ENCODE measurements around the gene TRPV4.

DNA sequence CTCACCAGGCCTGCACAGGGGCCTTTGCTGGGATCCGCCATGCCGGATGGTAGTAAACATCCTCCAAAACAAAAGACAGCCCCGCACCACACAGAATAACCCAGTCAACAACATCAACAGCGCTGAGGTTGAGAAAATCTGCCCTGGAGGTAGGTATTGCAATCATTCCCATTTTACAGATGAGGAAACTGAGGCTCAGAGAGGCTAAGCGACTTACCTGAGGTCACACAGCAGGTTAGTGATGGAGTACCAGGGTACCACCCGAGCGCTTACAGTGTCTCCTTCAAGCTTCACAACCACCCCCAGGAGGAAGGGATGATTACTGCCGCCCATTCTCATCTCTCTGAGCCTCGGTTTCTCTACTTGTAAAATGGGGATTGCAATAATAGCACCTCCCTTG is 14.9 kb downstream of the TRPV4 start:
- TF ChIP-seq GATA2 (IDR thresholded peaks at IDR 0.05; ENCODE audit: low read depth, low read length): no peak
- TF ChIP-seq GATA3 (IDR thresholded peaks at IDR 0.05; ENCODE audit: low read depth, low read length): no peak

All from SH-SY5Y (cell line).